Ascending aorta (tissue), 2 donors: ENCODE data around the gene KCNH5. TPM values are rescaled to one million over a fixed set of nuclear protein-coding genes. Genes with fewer than 3 reads are reported as not detected.

ENCODE experiments used
- DNase-seq, 2 donors: peaks; one replicate each; pipeline ENCODE4 v3.0.0-alpha.2; 2019; ENCODE audit warnings: low spot score in 2 of 2
- H3K27ac ChIP-seq, 2 donors: fragments of 200-600 bp; sonication (generic); one replicate each; pipeline ENCODE4 v1.5.1; 2016 to 2017; ENCODE audit warnings: mild to moderate bottlenecking in 1 of 2
- H3K27me3 ChIP-seq: fragments of 200-600 bp; sonication (generic); one replicate; pipeline ENCODE4 v1.5.1; 2017
- H3K36me3 ChIP-seq, 2 donors: fragments of 200-600 bp; sonication (generic); one replicate each; pipeline ENCODE4 v1.5.1; 2016
- H3K4me1 ChIP-seq, 2 donors: fragments of 200-600 bp; sonication (generic); one replicate each; pipeline ENCODE4 v1.5.1; 2016 to 2017; ENCODE audit warnings: mild to moderate bottlenecking in 1 of 2
- H3K4me3 ChIP-seq, 2 donors: fragments of 200-600 bp; sonication (generic); one replicate each; pipeline ENCODE4 v1.5.1; 2016 to 2017; ENCODE audit warnings: mild to moderate bottlenecking in 1 of 2
- H3K9me3 ChIP-seq, 2 donors: fragments of 200-600 bp; sonication (generic); one replicate each; pipeline ENCODE4 v1.5.1; 2016
- intact Hi-C: fragments of 100-400 bp; cut with DNase I; formaldehyde crosslinking; loops from one replicate; pipeline ENCODE4 v1.15.1; 2023
- total RNA-seq: library from RNA; depleted of rRNA; stranded (reverse); fragments of >200 nt; gene quantifications from one replicate; pipeline ENCODE4 v1.1.0, GENCODE V29; 2016
- TF ChIP-seq, protein P1 (sequence below), 3 experiments: fragments of 200-600 bp in 2 of 3; fragments of 450-650 bp in 1 of 3; sonication (generic) in 2 of 3; IDR thresholded peaks; one replicate each; pipeline ENCODE4 v1.5.1; 2016 to 2019; ENCODE audit warnings: antibody characterized with exemption in 3 of 3, mild to moderate bottlenecking in 1 of 3, moderate library complexity in 1 of 3

KCNH5 gene
- total RNA-seq, 1 donor from 2014 or later, result not detected

DNA sequence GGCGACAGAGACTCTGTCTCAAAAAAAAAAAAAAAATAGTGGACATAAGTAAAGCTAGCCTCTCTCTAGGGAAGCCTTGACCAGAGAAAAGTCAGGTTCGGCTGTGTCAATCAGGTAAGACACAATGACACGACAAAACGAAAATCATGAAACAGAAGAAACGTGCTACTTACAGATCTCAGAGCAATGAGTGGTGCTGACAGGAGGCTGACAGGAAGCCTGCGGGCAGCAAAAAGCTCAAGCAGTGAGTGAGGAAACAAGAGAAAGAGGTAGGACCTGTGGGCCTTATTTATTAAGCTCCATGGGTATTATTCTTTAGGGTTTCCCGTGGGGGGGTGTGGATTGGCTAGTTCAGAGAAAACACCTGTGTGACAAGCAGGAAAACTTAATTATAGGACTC, 363.1 kb downstream of the KCNH5 start:
- Histone ChIP-seq H3K36me3 (no peaks in the 10 kb centered on the region), H3K9me3 (no peaks in the 10 kb centered on the region), H3K4me1 (no peaks in the 10 kb centered on the region), H3K27ac (no peak overlapping the region), H3K27me3 (no peaks in the 10 kb centered on the region), H3K4me3 (no peak overlapping the region)
- no peak for DNase-seq
- intact Hi-C loops, result no loop called here
- TF ChIP-seq, protein P1, sequence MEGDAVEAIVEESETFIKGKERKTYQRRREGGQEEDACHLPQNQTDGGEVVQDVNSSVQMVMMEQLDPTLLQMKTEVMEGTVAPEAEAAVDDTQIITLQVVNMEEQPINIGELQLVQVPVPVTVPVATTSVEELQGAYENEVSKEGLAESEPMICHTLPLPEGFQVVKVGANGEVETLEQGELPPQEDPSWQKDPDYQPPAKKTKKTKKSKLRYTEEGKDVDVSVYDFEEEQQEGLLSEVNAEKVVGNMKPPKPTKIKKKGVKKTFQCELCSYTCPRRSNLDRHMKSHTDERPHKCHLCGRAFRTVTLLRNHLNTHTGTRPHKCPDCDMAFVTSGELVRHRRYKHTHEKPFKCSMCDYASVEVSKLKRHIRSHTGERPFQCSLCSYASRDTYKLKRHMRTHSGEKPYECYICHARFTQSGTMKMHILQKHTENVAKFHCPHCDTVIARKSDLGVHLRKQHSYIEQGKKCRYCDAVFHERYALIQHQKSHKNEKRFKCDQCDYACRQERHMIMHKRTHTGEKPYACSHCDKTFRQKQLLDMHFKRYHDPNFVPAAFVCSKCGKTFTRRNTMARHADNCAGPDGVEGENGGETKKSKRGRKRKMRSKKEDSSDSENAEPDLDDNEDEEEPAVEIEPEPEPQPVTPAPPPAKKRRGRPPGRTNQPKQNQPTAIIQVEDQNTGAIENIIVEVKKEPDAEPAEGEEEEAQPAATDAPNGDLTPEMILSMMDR (IDR thresholded peaks at IDR 0.05), result no peak

DNA sequence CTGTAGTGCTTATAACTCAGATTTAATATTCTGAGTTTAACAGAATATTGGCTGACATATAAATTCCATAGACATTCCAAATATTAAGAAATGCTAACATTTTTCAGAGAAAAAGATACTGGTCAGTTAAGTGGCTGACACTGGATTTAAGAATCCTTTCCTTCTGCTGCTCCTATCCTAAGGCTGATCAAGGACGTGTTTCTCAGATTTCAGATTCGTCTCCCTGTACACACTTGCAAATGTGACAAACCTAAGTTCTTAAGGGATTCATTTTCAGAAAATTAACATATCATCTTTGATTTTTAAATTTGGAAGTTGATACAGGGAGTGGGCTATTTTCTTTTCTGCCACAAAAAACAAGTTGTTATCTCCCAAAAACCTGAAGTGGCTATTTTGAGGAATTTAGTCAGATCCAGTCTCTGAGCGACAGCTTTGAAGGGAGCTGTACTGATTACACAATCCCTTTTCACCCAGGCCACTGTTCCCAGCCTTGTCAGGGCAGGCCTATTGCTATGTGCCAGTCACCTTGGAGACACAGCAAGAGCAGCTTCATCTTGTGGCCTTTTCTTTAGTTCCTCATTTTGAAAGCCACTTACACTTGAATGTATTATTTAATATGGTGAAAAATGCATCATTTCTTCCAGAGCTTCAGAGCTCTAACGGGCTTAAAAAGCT, 370.6 kb downstream of the KCNH5 start:
- Histone ChIP-seq H3K27ac (no peak overlapping the region), H3K36me3 (no peaks in the 10 kb centered on the region), H3K4me3 (no peak overlapping the region), H3K27me3 (no peaks in the 10 kb centered on the region), H3K9me3 (no peaks in the 10 kb centered on the region), H3K4me1 (no peaks in the 10 kb centered on the region)
- TF ChIP-seq, protein P1 (IDR thresholded peaks at IDR 0.05), result no peak
- DNase-seq, result no peak
- intact Hi-C loops, result no loop called here

DNA sequence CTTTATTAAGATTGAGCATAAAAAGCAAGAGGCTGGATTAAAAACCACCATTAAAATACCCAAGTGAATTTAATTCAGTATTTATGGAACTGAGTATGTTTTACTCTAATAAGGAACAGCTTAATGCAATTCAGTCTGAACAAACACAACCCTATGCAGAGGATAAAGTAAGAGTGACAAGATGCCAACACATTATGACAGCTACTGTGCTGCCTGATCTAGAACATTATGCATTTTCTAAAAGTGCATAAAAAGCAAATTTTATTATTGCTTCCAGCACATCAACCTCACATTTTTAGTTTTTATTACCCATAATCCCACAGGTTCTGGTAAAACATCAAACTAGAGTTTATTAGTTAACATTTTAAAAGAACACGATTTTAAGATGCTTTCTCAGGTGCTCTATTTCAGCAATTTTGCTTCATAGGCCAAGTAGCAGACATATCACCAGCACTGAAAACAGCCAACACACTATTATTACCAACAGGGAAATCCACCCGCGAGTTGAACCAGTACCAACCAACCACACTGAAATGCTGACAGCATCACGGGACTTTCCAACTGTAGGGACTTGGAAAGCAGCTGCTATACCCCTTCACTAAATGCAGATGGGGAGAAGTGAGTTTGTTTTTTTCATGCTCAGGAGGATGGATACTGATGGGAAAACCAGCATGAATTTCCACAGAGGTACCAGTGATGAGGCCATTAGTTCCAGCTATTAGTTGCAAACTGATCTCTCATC, 372.1 kb downstream of the KCNH5 start:
- Histone ChIP-seq H3K4me1 (no peaks in the 10 kb centered on the region), H3K27ac (no peak overlapping the region), H3K9me3 (no peaks in the 10 kb centered on the region), H3K36me3 (no peaks in the 10 kb centered on the region), H3K4me3 (no peak overlapping the region), H3K27me3 (no peaks in the 10 kb centered on the region)
- TF ChIP-seq, protein P1 (IDR thresholded peaks at IDR 0.05), result no peak
- intact Hi-C loops, result no loop called here
- DNase-seq, result no peak

DNA sequence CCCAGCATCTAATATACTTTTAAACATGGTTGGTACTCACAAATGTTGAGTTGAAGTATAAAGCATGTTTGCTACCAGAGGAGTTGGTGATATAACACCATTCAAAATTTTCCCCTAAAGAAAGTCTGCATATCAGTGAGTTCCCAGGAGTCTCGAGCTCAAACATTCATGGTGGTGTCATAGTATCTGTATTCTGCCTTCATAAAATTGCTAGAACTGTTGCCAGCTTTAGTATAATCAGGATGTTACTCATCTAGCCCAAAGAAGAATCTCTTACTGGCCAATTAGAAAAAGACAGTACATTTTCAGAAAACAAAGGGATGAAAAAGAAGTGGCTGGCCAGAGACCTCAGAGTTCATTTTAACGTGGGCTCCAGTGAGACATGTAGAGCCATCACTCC, 374.7 kb downstream of the KCNH5 start:
- no peak overlapping the region for H3K4me3 ChIP-seq
- H3K27ac ChIP-seq, result no peak overlapping the region
- intact Hi-C loops, result no loop called here
- H3K27me3 ChIP-seq, result no peaks in the 10 kb centered on the region
- no peaks in the 10 kb centered on the region for H3K9me3 ChIP-seq
- no peaks in the 10 kb centered on the region for H3K4me1 ChIP-seq
- no peak for DNase-seq
- H3K36me3 ChIP-seq, result no peaks in the 10 kb centered on the region
- TF ChIP-seq, protein P1 (IDR thresholded peaks at IDR 0.05), result no peak

DNA sequence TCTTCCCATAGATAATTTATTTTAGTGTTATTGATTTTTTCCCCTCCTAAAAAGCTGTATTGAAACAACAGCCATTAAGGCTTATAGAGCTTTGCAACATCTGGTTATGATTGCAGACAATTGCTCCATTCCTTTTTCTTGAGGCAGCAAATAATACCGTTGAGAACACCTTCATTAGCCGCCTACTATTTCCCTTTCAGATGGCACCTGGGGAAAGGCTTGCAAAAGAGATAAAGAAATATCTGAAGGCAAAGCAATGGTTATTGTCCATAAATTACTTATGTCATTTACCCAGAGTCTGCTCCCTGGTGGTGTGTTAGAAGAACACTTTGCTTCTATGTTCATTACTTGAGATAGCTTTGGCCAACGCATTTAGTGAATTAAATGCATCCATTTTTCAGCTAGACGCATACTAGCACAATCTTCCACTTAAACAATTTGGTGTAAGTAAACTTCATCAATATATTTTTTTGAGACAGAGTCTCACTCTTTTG, 377.8 kb downstream of the KCNH5 start:
- Histone ChIP-seq H3K27me3 (no peaks in the 10 kb centered on the region), H3K4me1 (no peaks in the 10 kb centered on the region), H3K36me3 (no peaks in the 10 kb centered on the region), H3K9me3 (no peaks in the 10 kb centered on the region), H3K4me3 (no peak overlapping the region), H3K27ac (no peak overlapping the region)
- TF ChIP-seq, protein P1 (IDR thresholded peaks at IDR 0.05), result no peak
- DNase-seq, result no peak
- intact Hi-C loops, result no loop called here
